Nephron progenitor cell (in vitro differentiated cells): ENCODE results near the gene AGPS.

ENCODE experiments used
- DNase-seq: peaks from one replicate; pipeline ENCODE4 v3.0.0; 2021
- H3K27ac Mint-ChIP-seq: 2 replicates; pipeline ENCODE4 v1.8.0; 2021; ENCODE audit warnings: mild to moderate bottlenecking, moderate library complexity, mixed read lengths
- H3K27me3 Mint-ChIP-seq: 2 replicates; pipeline ENCODE4 v1.8.0; 2021; ENCODE audit warnings: mild to moderate bottlenecking, low read depth, mixed read lengths; ENCODE audit not compliant: poor library complexity
- H3K36me3 Mint-ChIP-seq: 2 replicates; pipeline ENCODE4 v1.8.0; 2021; ENCODE audit warnings: low read depth, mixed read lengths
- H3K4me1 Mint-ChIP-seq: 2 replicates; pipeline ENCODE4 v1.8.0; 2021; ENCODE audit warnings: mixed read lengths
- H3K4me3 Mint-ChIP-seq: 2 replicates; pipeline ENCODE4 v1.8.0; 2021; ENCODE audit warnings: mild to moderate bottlenecking, moderate library complexity, mixed read lengths
- H3K9me3 Mint-ChIP-seq: 2 replicates; pipeline ENCODE4 v1.8.0; 2021; ENCODE audit warnings: mild to moderate bottlenecking, moderate library complexity, mixed read lengths
- CTCF ChIP-seq: fragments of 200-600 bp; sonication (generic); IDR thresholded peaks from 2 replicates; pipeline ENCODE4 v1.5.0; 2021; ENCODE audit warnings: antibody characterized with exemption

Gene AGPS

GRCh38 chr2:177380181-177380580 is 12.4 kb upstream of the AGPS start:
- H3K27ac Mint-ChIP-seq = peak overlapping the region; percentile 43
- no peak for TF ChIP-seq CTCF
- H3K36me3 Mint-ChIP-seq = peaks cover 40% of the 10 kb centered on the region
- no peak for DNase-seq
- H3K4me3 Mint-ChIP-seq = no peak overlapping the region
- peaks cover 2% of the 10 kb centered on the region for H3K27me3 Mint-ChIP-seq
- peaks cover 15% of the 10 kb centered on the region for H3K4me1 Mint-ChIP-seq
- H3K9me3 Mint-ChIP-seq = peaks cover 6% of the 10 kb centered on the region

- no peak for DNase-seq
- H3K9me3 Mint-ChIP-seq = peaks cover 4% of the 10 kb centered on the region
- TF ChIP-seq CTCF = no peak
- H3K4me1 Mint-ChIP-seq = peaks cover 15% of the 10 kb centered on the region
- H3K27me3 Mint-ChIP-seq = no peaks in the 10 kb centered on the region
- peaks cover 20% of the 10 kb centered on the region for H3K36me3 Mint-ChIP-seq
- no peak overlapping the region for H3K4me3 Mint-ChIP-seq
- H3K27ac Mint-ChIP-seq = no peak overlapping the region
These were observed 8.6 kb upstream of the AGPS start for GRCh38 chr2:177383935-177384334.

GRCh38 chr2:177385151-177385550 is 7.4 kb upstream of the AGPS start:
- no peak for DNase-seq
- Mint-ChIP-seq H3K4me1 (peaks cover 13% of the 10 kb centered on the region), H3K27ac (no peak overlapping the region), H3K4me3 (no peak overlapping the region), H3K27me3 (no peaks in the 10 kb centered on the region), H3K9me3 (peaks cover 4% of the 10 kb centered on the region), H3K36me3 (peaks cover 10% of the 10 kb centered on the region)
- TF ChIP-seq CTCF = no peak

GRCh38 chr2:177391822-177392372 is 676 bp upstream of the AGPS start:
- Mint-ChIP-seq H3K27ac (peak overlapping the region; percentile 90), H3K4me3 (peak overlapping the region; percentile 95), H3K9me3 (no peaks in the 10 kb centered on the region), H3K36me3 (peaks cover 7% of the 10 kb centered on the region), H3K4me1 (peaks cover 41% of the 10 kb centered on the region), H3K27me3 (no peaks in the 10 kb centered on the region)
- no peak for TF ChIP-seq CTCF
- DNase-seq = no peak

GRCh38 chr2:177393203-177393755 is 706 bp downstream of the AGPS start:
- Mint-ChIP-seq H3K27me3 (no peaks in the 10 kb centered on the region), H3K9me3 (no peaks in the 10 kb centered on the region), H3K4me3 (peak overlapping the region; percentile 95), H3K4me1 (peaks cover 46% of the 10 kb centered on the region), H3K36me3 (peaks cover 12% of the 10 kb centered on the region), H3K27ac (peak overlapping the region; percentile 33)
- TF ChIP-seq CTCF = no peak
- no peak for DNase-seq
